ENCODE measurements around the gene PRKCI.
"Not testable (repeated sequence)": the region's sequence is repeated elsewhere in the genome, so short reads cannot be mapped to it uniquely, and the experiment has no call there.

PRKCI gene

GRCh38 chr3:170296703-170297102 lies 74.5 kb downstream of the PRKCI start:
- no peak for DNase-seq (ENCODE audit: low spot score)

GRCh38 chr3:170301405-170301804 lies 79.2 kb downstream of the PRKCI start:
- DNase-seq (ENCODE audit: low spot score): no peak

DNA sequence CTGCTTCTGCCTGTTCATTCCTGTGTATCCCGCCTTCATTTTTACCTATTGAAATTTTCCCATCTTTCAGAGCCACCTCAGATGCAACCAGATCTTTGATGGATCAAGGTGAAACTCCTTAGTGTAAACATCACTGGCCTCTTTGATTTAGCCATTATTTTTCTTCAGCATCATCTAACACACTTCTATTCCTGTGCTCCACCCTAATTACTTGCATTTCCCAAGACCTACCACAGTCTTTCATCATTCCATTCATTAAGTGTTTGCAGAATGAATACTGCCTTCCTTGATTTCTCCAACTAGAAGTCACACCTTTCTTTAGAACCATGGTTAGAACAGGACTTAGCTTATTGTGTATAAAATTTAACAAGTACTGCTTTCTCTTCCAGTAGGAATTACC lies 79.8 kb downstream of the PRKCI start:
- no peak for DNase-seq (ENCODE audit: low spot score)

DNA sequence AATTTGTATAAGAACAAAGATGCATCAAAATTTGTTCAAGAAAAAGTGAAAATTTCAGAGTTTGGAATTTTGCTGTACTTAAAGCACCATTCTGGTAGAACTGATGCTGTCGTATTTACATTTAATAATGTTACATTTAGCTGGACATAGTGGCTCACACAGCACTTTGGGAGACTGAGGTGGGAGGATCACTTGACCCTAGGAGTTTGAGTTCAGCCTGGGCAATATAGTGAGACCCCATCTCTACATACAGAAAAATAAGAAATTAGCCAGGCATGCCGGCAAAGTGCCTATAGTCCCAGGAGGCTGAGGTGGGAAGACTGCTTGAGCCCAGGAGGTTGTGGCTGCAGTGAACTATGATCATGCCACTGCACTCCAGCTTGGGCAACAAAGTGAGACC lies 83.8 kb downstream of the PRKCI start:
- DNase-seq (ENCODE audit: low spot score): no peak

DNA sequence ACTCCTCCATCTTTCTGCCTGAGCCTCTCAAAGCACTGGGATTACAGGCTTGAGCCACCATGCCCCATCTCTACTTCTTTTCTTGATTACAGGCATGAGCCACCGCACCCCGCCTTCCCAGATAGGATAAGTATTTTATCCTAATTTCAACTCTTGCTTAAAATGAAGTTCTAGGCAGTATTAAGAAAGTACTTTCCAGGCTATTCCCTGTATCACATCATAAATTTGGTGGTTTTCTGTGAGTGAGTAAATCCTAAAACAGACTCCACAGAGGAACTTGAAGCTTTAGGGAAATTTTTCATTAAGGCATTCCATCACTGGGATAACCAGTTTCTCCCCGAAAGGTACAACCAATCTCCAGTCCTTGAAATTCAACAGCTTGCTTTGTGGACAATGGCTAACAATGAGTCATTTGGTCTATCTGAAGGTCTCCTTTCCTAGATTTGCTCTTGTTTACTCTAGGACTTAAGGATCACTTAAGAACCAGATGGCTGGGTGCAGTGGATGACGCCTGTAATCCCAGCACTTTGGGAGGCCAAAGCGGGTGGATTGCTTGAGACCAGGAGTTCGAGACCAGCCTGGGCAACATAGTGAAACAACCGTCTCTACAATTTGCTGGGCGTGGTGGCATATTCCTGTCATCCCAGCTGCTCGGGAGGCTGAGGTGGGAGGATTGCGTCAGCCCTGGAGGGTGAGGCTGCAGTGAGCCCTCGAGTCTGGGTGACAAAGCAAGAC lies 85.6 kb downstream of the PRKCI start:
- DNase-seq (ENCODE audit: low spot score): no peak

DNA sequence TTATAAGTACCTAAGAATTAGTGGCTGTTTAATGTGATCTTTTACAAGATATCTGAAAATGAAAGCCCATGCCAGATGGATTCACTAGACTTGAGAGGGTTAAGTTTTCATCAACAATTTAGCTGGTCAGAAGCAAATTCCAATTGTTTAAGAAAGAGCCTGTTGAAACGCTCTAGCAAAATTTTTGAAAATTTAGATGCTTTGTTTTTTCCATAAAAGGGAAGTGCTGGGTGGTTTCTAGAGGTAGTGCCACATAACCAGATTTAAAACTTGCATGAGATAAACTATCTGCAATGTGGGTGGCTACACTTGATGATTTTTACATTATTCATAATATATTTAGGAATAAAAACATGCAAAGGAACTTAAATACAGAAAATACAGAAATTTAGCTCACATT lies 86.8 kb downstream of the PRKCI start:
- DNase-seq (ENCODE audit: low spot score): no peak

DNA sequence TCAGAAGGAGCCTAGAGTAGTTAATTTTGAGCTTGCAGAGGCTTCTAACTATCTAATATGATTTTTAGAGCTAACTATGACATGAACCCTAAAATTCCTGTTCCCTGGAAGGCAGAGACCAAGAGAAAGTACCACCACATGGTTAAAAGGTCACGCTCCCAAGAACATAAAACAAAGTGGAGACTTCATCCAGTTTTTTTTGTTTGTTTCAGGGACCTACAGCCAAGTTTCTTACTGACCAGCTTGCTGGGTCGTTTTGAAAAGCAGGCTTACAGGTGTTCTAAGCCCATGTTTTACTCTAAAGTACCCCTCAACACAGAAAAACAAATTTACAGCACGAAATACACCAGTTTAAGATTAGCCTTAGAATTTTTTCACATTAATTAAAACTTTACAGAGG lies 95.7 kb downstream of the PRKCI start:
- no peak for DNase-seq (ENCODE audit: low spot score)

DNA sequence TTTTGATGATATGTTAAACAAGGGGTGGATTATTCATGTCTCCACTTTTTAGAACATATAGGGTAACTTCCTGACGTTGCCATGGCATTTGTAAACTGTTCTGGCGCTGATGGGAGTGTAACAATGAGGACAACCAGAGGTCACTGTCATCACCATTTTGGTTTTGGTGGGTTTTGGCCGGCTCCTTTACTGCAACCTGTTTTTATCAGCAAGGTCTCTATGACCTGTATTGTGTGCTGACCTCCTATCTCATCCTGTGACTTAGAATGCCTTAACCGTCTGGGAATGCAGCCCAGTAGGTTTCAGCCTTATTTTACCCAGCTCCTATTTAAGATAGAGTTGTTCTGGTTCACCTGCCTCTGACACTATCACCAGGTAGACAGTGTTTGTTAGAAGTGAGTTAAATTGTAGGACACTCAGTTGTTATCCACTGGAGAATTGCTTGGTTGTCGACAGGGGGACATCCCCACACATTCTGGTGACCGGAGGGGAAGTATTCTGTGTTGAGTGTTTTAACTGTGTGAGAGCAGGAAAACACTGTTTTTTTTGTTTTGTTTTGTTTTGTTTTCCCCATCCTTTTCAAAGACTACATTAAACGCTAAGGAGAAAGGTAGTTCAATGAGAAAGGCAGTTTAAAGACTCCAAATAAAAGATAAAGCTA lies 98.4 kb downstream of the PRKCI start:
- DNase-seq (ENCODE audit: low spot score): no peak

DNA sequence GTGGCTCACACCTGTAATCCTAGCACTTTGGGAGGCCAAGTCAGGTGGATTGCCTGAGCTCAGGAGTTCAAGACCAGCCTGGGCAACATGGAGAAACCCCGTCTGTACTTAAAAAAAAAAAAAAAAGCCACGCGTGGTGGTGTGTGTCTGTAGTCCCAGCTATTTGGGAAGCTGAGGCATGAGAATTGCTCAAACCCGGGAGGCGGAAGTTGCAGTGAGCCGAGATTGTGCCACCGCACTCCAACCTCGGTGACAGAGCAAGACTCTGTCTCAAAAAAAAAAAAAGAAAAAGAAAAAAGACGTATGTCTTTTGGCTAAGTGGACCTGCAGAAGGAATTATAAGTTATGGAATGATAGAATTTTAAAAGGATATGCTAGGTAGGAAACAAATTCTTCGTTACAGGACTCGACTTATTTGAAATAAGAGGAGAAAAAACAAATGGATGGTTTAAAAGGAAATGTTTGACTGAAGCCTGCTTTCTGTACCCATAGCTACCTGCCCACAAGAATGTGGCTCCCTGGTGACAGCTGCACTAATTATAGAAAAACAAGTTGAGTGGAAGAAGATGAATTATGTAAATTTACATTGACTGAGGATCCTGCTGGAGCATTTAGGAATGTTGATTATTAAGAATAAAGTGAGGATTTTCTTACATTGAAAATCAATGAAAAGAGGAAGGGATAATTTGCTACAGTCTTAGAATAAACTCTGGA lies 99.3 kb downstream of the PRKCI start:
- no peak for DNase-seq (ENCODE audit: low spot score)

GRCh38 chr3:170322566-170323269 lies 100.5 kb downstream of the PRKCI start:
- no peak for DNase-seq (ENCODE audit: low spot score)

DNA sequence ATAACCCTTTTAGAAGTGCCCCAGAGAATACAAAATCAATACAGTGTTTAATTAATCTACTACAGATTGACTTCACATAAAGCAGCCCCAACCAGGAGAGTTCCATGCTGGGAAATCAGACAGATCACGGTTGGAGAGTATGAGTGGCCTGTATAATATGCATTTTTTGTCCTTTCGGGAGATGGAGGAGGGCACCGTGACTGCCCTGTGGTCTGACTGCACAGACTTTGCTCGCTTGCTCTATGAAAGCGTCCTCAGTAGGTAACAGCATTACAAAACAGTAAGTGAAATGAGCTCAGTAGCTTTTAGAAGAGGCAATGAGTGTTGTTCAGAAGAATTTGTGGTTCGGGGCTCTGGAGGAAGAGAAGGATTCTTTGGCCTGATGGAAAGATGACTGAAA lies 101.1 kb downstream of the PRKCI start:
- DNase-seq (ENCODE audit: low spot score): no peak

DNA sequence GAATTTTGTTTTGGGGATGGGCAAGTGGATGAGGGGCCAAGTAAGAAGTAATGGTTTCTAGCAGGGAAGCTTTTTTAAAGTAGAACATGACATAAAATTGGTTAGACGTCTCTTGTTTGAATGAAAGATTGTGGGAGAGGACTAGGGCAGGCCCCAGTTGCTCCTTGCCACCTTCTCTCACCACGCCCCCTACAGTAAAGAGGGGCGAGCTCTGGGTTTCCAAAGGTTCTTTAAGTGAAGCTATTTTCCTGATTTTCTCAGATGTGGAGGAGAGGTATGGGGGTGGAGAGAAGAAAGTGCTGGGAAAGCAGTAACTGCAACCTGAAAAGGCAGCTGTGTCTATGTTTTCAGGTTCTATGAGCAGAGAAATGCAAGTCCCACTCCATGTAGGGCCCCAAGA lies 102.7 kb downstream of the PRKCI start:
- DNase-seq (ENCODE audit: low spot score): no peak

GRCh38 chr3:170327040-170327808 lies 105.0 kb downstream of the PRKCI start:
- DNase-seq (ENCODE audit: low spot score): no peak

- DNase-seq (ENCODE audit: low spot score): not testable (repeated sequence)
These were observed 105.8 kb downstream of the PRKCI start for GRCh38 chr3:170327868-170328548.

DNA sequence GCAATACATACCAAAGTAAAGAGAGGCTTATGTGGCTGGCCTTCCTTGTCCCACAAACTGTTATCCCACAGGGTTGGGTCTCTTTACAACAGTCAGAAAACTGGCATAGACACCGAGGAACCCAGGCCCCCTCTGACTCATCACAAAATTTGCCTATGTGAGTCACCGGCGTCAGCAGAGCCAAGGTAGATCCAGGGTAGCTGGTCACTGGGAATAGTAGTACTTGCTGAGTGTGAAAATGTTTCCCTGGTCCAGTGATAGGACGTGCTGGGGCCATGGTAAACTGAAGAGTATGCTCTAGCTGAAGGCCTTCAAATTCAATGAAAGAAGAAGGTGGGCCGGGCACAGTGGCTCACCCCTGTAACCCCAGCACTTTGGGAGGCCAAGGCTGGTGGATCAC lies 108.1 kb downstream of the PRKCI start:
- DNase-seq (ENCODE audit: low spot score): no peak

GRCh38 chr3:170331143-170331542 lies 108.9 kb downstream of the PRKCI start:
- no peak for DNase-seq (ENCODE audit: low spot score)

DNA sequence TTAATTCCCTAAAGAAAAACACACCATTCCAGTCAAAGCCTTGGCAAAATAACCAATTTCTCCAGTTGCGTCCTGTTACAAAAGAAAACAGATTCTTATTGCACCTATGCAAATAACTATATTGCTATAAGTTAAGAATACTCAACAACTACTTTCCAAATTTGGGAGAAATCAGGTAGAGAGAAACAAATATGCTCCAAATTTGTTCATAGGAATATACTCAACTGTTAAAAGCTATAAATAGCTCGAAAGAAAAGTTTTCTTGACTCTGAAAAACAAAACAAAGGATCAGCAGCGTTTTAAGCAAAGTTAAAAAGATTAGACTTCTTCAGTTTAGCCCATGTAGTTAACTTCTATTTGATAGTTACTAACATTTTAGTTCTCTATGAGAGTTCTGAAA lies 115.2 kb downstream of the PRKCI start:
- no peak for DNase-seq (ENCODE audit: low spot score)

DNA sequence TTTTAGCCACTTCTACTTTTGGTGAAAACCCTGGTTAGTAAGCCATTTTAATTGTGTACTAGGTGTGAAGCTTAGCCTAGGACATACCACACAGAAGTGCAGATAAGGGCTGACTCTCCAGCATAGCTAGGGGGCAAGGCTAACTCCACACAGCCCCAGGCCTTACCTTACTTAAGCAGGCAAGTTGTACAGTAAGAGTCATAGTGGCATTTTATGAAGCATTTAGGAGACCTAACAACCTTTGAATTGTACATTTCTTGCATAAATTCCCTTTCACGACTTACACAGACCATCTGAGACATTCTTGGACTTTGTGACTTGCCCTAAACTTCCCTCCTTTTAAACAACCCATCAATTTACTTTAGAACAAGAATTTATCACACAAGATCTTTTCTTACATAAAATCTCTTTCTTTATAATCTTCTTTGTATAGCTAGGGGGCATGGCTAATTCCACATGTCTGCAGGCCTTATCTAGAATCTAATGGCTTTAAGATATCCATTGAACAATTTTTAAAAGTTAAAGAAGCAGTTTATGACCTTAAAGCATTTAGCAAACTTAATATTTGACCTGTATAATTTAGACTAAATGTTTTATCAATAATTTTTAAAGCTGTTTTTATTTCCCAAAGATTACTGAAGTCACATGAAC lies 116.6 kb downstream of the PRKCI start:
- no peak for DNase-seq (ENCODE audit: low spot score)

GRCh38 chr3:170342273-170342672 lies 120.0 kb downstream of the PRKCI start:
- DNase-seq (ENCODE audit: low spot score): not testable (repeated sequence)

DNA sequence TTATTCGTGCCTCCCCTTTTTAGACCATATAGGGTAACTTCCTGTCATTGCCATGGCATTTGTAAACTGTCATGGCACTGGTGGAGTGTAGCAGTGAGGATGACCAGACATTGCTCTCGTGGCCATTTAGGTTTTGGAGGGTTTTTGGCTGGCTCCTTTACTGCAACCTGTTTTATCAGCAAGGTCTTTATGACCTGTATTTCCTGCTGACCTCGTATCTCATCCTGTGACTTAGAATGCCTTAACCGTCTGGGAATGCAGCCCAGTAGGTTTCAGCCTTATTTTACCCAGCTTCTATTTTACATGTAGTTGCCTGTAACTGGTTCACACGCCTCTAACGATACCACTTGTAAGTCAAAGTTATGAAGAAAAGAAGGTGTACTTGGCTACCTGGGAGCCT lies 121.6 kb downstream of the PRKCI start:
- DNase-seq (ENCODE audit: low spot score): peak; percentile 34

DNA sequence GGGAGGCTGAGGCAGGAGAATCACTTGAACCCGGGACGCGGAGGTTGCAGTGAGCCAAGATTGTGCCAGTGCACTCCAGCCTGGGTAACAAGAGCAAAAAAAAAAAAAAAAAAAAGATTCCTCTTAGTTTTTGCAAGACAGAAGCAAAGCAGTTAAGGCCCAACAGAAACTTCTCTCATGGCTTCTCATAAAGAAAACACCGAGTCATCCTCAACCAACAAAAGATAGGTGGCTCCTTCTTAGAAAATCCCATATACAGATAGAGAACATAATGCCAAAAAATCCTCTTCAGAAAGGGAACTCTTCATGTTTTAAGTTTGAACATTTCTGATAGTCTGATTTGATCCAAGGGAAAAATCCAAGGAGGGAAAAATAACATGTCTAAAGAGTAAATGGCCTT lies 122.7 kb downstream of the PRKCI start:
- DNase-seq (ENCODE audit: low spot score): no peak
